HG03354 (cell line): Measurements from ENCODE around the gene SETBP1.

Source experiments
- ATAC-seq: cut with Tn5 transposase; IDR thresholded peaks from one replicate; pipeline ENCODE4 v1.9.1; 2021; ENCODE audit warnings: mild to moderate bottlenecking; ENCODE audit not compliant: unreplicated experiment, poor library complexity, severe bottlenecking

SETBP1 gene

DNA sequence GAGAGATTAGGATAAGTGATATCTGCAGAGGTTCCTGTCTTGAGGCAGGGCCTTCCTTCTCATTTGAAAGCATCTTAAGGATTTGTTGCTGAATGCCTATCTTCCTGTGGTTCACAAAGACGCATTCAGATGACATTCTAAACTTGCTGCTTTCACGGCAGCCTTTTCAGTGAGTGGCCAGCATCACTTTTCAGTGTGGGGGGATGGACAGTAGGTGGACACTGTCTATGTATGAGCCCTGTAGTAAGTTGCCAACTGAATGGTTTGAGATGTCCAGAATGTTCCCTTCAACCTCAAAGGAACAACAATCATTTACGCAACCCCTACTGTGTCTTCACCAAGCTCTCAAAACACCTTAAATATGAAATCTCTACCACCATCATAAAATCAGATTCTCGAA lies 46.6 kb downstream of the SETBP1 start:
- no peak for ATAC-seq

DNA sequence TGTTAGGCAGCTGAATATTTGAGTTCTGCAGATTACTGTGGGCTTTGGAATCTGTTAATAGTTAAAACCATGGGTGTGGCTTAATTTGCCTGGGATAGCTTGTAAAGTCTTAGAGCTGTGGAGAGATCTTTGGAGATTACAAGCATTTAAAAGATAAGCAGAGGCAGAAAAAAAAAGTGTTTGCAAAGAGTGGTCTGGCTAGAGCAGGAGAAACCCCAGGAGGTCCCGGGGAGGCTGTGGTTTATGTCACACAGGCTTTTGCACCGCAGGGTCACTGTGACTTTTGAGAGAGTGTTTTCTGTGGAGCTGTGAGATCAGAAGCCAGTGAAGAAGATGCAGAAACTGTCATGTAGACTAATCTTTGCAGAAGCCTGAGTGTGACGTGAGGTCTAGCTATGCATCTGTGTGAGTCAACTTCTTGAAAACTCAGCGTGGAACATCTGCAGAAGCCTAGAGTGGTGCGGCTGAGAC lies 49.0 kb downstream of the SETBP1 start:
- no peak for ATAC-seq

GRCh38 chr18:44730803-44731529 lies 50.3 kb downstream of the SETBP1 start:
- ATAC-seq, result no peak

DNA sequence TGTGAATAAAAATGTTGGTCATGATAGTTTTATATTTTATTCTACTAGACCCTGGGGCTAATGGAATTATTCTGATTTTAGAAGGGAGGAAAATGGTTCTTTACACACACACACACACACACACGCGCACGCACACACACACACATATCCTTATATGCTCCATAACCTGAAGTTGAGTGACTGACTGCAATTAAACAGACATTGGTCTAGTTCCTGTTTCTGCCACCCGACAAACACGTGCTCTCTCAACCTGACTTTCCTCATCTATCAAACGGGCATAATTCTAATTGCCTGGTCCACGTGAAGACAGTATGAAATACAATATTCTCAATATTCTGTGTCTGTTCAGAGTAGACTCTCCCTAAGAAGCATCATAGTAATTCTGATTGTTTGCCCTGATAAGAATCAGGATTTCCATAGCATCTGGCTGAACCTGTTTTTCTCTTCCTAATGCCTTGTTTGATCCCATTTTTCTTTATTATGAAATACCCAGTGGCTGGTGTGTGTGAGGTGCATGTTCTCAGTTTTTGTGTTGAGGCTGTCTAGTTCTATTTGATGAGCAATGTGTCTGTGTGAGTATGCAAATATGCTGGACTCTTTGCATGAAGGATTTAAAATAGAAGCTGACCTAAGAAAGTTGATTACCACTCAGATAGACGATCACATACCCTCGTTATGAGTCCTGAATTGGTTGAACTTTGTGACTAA lies 51.0 kb downstream of the SETBP1 start:
- ATAC-seq, result peak; percentile 71

- ATAC-seq, result no peak
Observed at GRCh38 chr18:44732238-44732563, 51.5 kb downstream of the SETBP1 start.

GRCh38 chr18:44732599-44732998 lies 51.9 kb downstream of the SETBP1 start:
- no peak for ATAC-seq

GRCh38 chr18:44733069-44733753 lies 52.5 kb downstream of the SETBP1 start:
- ATAC-seq, result no peak

DNA sequence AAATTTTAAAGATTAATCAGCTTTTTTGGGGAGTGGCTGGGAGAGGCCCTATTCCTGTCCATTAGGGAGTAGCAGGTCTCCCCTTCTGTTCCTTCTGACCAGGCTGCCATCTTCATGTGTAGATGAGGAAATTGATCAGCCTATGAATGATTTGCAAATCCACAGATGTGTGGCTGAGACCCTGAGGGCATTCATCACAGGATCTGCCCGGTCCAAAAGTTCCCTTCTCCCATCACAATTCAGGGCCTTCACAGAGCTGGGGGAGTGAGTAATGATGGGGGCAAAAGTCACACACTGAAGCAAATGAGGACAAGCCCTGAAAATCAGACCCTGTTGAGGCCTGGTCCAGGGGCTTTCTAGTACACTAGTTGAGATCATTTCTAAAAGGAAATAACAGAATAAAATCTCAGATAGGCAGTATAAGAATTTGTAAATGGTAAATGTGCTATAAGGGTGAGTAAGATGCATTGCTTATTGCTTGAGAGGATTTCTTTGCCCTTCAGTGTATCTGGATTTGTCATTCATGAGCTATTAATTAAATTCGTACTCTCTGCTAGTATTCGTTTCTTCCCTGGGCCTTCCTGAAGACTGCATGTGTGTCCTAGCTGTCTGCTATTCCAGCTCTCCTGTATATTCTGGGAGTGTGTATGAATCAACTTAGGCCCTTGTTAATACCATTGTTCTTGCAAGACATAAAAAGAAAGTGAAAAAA lies 53.2 kb downstream of the SETBP1 start:
- no peak for ATAC-seq

DNA sequence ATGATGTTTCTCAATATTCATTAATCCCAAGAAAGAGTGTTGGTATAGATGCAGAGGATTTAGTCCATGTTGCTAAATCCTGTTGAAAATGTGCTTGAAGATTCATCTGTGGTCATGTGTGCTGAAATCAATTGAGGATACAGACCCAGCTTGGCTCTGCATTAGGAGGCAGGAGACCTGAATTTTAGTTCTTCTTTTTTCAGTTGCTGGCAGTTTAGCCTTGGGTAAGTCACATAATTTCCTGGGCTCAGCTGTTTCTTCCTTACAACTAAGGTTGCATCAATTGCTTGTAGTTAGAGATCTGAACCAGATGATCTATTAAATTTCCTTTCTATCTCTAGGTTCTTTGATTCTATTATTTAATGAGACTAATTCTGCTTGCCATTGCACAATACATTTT lies 54.4 kb downstream of the SETBP1 start:
- no peak for ATAC-seq

DNA sequence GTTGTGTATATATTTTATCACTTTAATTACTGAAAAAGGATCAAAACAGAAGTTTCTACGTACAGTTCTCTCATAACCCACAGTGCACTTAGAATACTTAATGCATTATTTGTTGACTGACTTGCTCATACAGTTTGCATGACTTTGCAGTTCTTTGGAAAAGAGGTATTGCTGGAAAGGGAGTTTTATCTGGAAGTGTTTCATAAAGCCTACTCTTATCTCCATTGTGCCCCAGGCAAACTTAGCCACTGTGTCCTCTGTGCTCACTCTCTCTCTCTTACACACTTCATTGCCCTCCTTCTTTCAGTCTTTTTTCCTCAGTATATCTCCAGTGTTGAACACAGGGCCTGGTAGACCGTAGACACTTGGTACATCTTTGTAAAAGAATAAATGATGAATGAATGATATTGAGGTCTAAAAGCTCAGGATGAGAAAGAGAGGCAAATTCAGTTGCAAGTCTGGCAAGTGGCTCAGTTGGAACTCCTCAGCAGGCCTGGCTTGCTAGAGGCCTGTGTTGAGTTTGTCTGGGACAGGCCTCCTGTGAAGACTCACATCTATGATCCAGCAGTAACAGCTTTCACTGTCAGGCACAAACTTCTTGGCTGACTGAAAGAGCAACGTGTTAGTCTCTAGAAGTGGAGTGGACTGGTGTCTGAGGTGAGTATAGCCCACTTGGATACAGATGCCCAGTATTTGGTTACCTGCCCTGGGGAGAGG lies 56.1 kb downstream of the SETBP1 start:
- ATAC-seq, result no peak

GRCh38 chr18:44737623-44738022 lies 56.9 kb downstream of the SETBP1 start:
- no peak for ATAC-seq

DNA sequence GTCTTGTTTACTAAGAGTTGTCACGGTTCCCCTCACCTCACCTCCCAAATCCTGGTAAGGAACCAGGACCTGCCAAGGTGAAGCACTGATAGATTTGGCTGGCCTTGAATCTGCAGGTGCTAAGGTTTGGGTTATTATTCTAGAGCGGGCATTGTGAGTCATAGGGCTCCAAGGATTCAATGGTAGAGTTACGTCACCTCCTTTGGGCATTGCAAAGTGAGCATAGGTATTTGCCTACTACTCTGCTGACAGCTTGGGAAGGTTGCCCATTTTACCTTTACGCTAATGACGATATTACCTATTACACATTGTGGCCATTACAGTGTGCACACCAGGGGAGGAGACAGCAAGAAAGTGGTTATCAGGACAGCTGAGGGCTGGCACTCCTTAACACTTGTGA lies 59.3 kb downstream of the SETBP1 start:
- no peak for ATAC-seq

- no peak for ATAC-seq
Observed at GRCh38 chr18:44741085-44741484, 60.4 kb downstream of the SETBP1 start.

DNA sequence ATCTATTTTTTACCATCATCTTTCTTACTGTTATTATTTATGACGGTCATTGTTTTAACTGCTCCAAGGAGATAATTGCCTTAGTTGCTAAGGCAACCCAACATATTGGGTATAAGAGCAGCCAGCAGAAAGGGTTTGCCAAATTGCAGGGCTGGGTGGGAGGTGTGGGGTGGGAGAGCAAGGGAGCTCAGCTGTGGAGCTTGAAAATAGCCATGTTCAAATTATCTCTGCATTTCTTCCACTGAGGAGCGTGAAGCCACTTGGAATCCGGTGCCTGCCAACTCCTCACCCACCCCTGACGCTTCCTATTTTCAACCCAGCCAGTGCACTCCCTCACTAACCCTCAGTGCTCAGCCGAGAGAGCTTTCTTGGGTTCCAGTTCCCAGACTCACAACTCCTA lies 60.8 kb downstream of the SETBP1 start:
- no peak for ATAC-seq

DNA sequence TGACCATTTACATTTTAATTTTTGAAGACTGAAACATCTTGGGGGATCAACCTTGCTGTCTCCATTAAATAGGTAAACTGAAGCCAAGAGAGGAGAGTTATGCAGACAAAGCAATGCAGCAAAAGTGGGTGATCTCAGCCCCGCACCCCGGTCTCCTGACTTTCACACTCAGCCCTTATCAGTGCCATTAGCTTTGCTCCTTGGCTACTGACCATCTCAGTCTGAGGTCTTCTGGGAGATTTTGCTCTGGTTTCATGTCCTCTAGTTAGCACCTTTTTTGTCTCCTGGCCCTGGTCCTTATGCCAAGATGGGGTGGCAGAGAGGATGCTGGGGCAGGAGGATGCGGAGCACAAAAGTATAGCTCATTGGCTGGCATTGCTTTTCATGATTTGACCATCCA lies 61.4 kb downstream of the SETBP1 start:
- no peak for ATAC-seq

- ATAC-seq, result no peak
Observed at GRCh38 chr18:44742718-44743311, 62.1 kb downstream of the SETBP1 start.

GRCh38 chr18:44743631-44744030 lies 62.9 kb downstream of the SETBP1 start:
- no peak for ATAC-seq

DNA sequence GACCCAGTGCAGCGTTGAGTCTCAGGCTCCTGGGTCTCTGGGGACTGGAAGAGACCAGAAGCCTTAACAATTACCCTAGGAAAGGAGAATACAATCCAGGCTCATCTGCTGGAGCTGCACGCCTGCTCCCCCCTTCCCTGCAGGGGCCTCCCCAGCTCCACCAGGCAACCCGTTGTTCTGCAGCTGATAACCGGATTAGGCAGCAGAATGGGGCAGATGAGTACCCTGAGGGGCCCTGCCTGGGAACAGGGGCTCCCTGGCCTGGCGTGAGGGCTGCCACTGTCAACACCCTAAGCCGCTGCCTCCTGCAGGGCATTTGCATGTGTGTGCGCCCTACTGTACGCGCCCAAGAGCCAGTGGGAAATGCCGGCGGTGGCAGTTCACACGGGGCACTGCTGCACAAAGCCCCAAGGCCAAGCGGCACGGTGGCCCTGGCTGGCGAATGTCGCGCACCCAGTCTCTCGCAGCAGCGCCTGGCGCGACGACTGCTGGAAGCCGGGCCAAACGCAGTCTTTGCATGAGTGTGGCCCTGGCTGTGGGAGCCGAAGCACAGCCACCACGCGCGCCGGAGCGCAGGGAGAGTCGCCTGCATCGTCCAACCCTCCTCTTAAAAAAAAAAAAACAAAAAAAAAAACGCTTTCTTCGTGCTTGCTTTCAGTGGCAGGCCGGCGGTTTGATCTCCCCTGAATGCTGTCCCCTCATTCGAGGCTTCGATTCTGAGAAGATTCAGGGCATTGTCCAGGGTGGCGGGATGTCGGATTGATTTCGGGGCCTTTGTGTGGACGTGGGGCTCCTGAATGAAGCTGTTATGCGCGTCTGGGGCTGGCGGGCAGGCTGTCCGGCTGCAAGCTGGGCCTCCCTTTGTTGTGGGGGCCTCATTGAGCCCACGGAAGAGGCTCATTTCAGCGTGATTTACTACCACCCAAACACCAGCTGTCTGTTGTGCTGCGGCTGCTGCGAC lies 63.8 kb downstream of the SETBP1 start:
- no peak for ATAC-seq
